ACC112 (cell line): Measurements from ENCODE around the gene MTMR12.
"Not testable (repeated sequence)": the region's sequence is repeated elsewhere in the genome, so short reads cannot be mapped to it uniquely, and the experiment has no call there.

Experiments
- H2AFZ ChIP-seq: fragments of 200-600 bp; sonication (generic); one replicate; pipeline ENCODE4 v1.6.0; 2017; ENCODE audit warnings: antibody characterized with exemption, low read length; ENCODE audit not compliant: unreplicated experiment
- H3K27ac ChIP-seq: fragments of 200-600 bp; sonication (generic); 2 replicates; pipeline ENCODE4 v1.5.1; 2014; ENCODE audit warnings: low read depth, mild to moderate bottlenecking, antibody characterized with exemption, low read length, moderate library complexity
- H3K27me3 ChIP-seq: fragments of 200-600 bp; sonication (generic); 2 replicates; pipeline ENCODE4 v1.6.1; 2014; ENCODE audit warnings: mild to moderate bottlenecking, antibody characterized with exemption, low read length, moderate library complexity, mixed read lengths; ENCODE audit not compliant: insufficient read depth
- H3K36me3 ChIP-seq: fragments of 200-600 bp; sonication (generic); 2 replicates; pipeline ENCODE4 v1.6.1; 2016; ENCODE audit warnings: mild to moderate bottlenecking, antibody characterized with exemption, low read length, moderate library complexity, mixed read lengths; ENCODE audit not compliant: insufficient read depth
- H3K4me1 ChIP-seq: fragments of 200-600 bp; sonication (generic); one replicate; pipeline ENCODE4 v1.6.1; 2016; ENCODE audit warnings: low read length, mixed read lengths; ENCODE audit not compliant: insufficient read depth, unreplicated experiment, control insufficient read depth
- H3K4me3 ChIP-seq: fragments of 200-600 bp; sonication (generic); 2 replicates; pipeline ENCODE4 v1.5.1; 2014; ENCODE audit warnings: mild to moderate bottlenecking, low read depth, low read length
- H3K79me2 ChIP-seq: fragments of 200-600 bp; sonication (generic); one replicate; pipeline ENCODE4 v1.6.0; 2016; ENCODE audit warnings: low read length; ENCODE audit not compliant: control insufficient read depth, unreplicated experiment, insufficient read depth

Gene MTMR12

GRCh38 chr5:32217886-32218396 is 94.8 kb downstream of the MTMR12 start:
- Histone ChIP-seq H3K27ac (no peak overlapping the region), H3K4me1 (no peaks in the 10 kb centered on the region), H3K4me3 (no peak overlapping the region), H2AFZ (no peak overlapping the region), H3K27me3 (no peaks in the 10 kb centered on the region), H3K36me3 (no peaks in the 10 kb centered on the region), H3K79me2 (no peaks in the 10 kb centered on the region)

- H3K36me3 ChIP-seq, H3K4me1 ChIP-seq, H2AFZ ChIP-seq, H3K4me3 ChIP-seq, H3K79me2 ChIP-seq, H3K27ac ChIP-seq, H3K27me3 ChIP-seq: not testable (repeated sequence)
Observed at GRCh38 chr5:32214344-32214743, 98.4 kb downstream of the MTMR12 start.

GRCh38 chr5:32210151-32210550 is 102.6 kb downstream of the MTMR12 start:
- Histone ChIP-seq H3K27ac (no peak overlapping the region), H3K4me3 (no peak overlapping the region), H3K79me2 (no peaks in the 10 kb centered on the region), H2AFZ (no peak overlapping the region), H3K4me1 (no peaks in the 10 kb centered on the region), H3K27me3 (no peaks in the 10 kb centered on the region), H3K36me3 (no peaks in the 10 kb centered on the region)

GRCh38 chr5:32208837-32209236 is 103.9 kb downstream of the MTMR12 start:
- H3K27me3 ChIP-seq, H3K27ac ChIP-seq, H3K36me3 ChIP-seq, H3K4me3 ChIP-seq, H3K79me2 ChIP-seq, H3K4me1 ChIP-seq, H2AFZ ChIP-seq: not testable (repeated sequence)

- no peaks in the 10 kb centered on the region for H3K79me2 ChIP-seq
- H3K36me3 ChIP-seq, result no peaks in the 10 kb centered on the region
- no peak overlapping the region for H3K27ac ChIP-seq
- no peak overlapping the region for H3K4me3 ChIP-seq
- H3K4me1 ChIP-seq, result peaks cover 6% of the 10 kb centered on the region
- no peak overlapping the region for H2AFZ ChIP-seq
- no peaks in the 10 kb centered on the region for H3K27me3 ChIP-seq
Observed at GRCh38 chr5:32207355-32207634, 105.4 kb downstream of the MTMR12 start.

- peaks cover 7% of the 10 kb centered on the region for H3K4me1 ChIP-seq
- H3K36me3 ChIP-seq, result no peaks in the 10 kb centered on the region
- no peaks in the 10 kb centered on the region for H3K27me3 ChIP-seq
- no peak overlapping the region for H2AFZ ChIP-seq
- no peaks in the 10 kb centered on the region for H3K79me2 ChIP-seq
- no peak overlapping the region for H3K27ac ChIP-seq
- H3K4me3 ChIP-seq, result no peak overlapping the region
Observed at GRCh38 chr5:32206509-32207354, 106.0 kb downstream of the MTMR12 start.

GRCh38 chr5:32206053-32206452 is 106.7 kb downstream of the MTMR12 start:
- H3K36me3 ChIP-seq, result no peaks in the 10 kb centered on the region
- no peaks in the 10 kb centered on the region for H3K27me3 ChIP-seq
- no peak overlapping the region for H3K27ac ChIP-seq
- H3K4me1 ChIP-seq, result peaks cover 14% of the 10 kb centered on the region
- H2AFZ ChIP-seq, result no peak overlapping the region
- H3K4me3 ChIP-seq, result no peak overlapping the region
- no peaks in the 10 kb centered on the region for H3K79me2 ChIP-seq

GRCh38 chr5:32202394-32202793 is 110.3 kb downstream of the MTMR12 start:
- Histone ChIP-seq H3K27me3 (no peaks in the 10 kb centered on the region), H3K36me3 (no peaks in the 10 kb centered on the region), H3K4me3 (no peak overlapping the region), H3K79me2 (no peaks in the 10 kb centered on the region), H3K4me1 (peaks cover 23% of the 10 kb centered on the region), H3K27ac (no peak overlapping the region), H2AFZ (no peak overlapping the region)

- H3K4me1 ChIP-seq, result peaks cover 23% of the 10 kb centered on the region
- H3K27me3 ChIP-seq, result no peaks in the 10 kb centered on the region
- no peak overlapping the region for H2AFZ ChIP-seq
- peak overlapping the region; percentile 58 for H3K27ac ChIP-seq
- no peaks in the 10 kb centered on the region for H3K36me3 ChIP-seq
- H3K79me2 ChIP-seq, result no peaks in the 10 kb centered on the region
- H3K4me3 ChIP-seq, result peak overlapping the region; percentile 2; the same call in 1 of the 2 replicates
Observed at GRCh38 chr5:32201122-32201753, 111.5 kb downstream of the MTMR12 start.

- Histone ChIP-seq H3K36me3 (no peaks in the 10 kb centered on the region), H3K79me2 (no peaks in the 10 kb centered on the region), H3K4me3 (no peak overlapping the region), H3K27ac (no peak overlapping the region), H3K27me3 (no peaks in the 10 kb centered on the region), H2AFZ (no peak overlapping the region), H3K4me1 (peaks cover 26% of the 10 kb centered on the region)
Observed at GRCh38 chr5:32197032-32197431, 115.7 kb downstream of the MTMR12 start.

- Histone ChIP-seq H3K27ac (no peak overlapping the region), H3K4me1 (peaks cover 13% of the 10 kb centered on the region), H3K4me3 (no peak overlapping the region), H3K79me2 (no peaks in the 10 kb centered on the region), H3K36me3 (no peaks in the 10 kb centered on the region), H2AFZ (no peak overlapping the region), H3K27me3 (no peaks in the 10 kb centered on the region)
Observed at GRCh38 chr5:32195265-32195664, 117.5 kb downstream of the MTMR12 start.
